Suppressor macrophage treated with lipopolysaccharide for 1 hour (primary cell): ENCODE results near the gene SH2B3.
"Not testable (repeated sequence)": the region's sequence is repeated elsewhere in the genome, so short reads cannot be mapped to it uniquely, and the experiment has no call there.

Experiments used
- DNase-seq, 3 donors: peaks; one replicate each; pipeline ENCODE4 v3.0.0-alpha.2; 2020 to 2022

SH2B3 gene

GRCh38 chr12:111405859-111406473 lies at the start of gene SH2B3:
SH2B3 (plus strand) TSS chr12:111405923; CDS start chr12:111418146, 12,223 bp downstream.
- peak in 1 of 3 donors; percentile 24 for DNase-seq

- DNase-seq = peak; percentile 69 to 79 (median 78)
Measured at GRCh38 chr12:111359231-111359913, 46.4 kb upstream of the SH2B3 start.

GRCh38 chr12:111359914-111360276 lies 45.8 kb upstream of the SH2B3 start:
- no peak for DNase-seq

- no peak for DNase-seq
Measured at GRCh38 chr12:111360325-111360930, 45.3 kb upstream of the SH2B3 start.

DNA sequence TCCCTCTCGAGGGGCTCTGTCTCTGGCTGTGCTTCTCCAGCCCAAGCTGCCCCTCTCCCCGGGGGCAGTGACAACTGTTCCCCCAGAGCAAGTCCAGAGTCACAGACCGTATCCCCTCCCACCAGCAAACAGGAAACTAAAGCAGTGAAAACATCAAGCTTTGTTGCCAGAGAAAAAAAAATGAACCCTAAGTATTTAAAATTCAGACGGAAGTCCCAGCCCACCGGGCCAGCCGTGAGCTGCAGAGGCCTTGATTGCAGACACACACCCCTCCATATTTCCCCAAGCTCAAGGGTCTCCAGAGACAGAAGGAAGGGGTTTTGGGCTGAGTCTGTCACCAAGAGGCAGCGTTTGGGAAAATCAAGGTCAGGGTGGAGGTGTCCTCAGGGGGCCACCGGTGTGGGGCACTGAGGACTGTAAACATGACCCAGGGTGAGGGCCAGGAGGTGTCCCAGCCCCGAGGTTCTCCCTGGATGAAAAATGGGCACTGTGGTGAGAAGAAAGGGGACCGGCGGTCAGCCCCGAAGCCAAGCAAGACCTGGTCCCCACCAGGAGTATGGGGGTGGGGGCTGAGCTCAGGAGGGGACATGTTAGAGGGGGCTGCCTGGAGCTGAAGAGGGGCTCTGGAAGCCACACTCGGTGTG lies 44.5 kb upstream of the SH2B3 start:
- DNase-seq = no peak

- DNase-seq = no peak
Measured at GRCh38 chr12:111361717-111362576, 43.8 kb upstream of the SH2B3 start.

DNA sequence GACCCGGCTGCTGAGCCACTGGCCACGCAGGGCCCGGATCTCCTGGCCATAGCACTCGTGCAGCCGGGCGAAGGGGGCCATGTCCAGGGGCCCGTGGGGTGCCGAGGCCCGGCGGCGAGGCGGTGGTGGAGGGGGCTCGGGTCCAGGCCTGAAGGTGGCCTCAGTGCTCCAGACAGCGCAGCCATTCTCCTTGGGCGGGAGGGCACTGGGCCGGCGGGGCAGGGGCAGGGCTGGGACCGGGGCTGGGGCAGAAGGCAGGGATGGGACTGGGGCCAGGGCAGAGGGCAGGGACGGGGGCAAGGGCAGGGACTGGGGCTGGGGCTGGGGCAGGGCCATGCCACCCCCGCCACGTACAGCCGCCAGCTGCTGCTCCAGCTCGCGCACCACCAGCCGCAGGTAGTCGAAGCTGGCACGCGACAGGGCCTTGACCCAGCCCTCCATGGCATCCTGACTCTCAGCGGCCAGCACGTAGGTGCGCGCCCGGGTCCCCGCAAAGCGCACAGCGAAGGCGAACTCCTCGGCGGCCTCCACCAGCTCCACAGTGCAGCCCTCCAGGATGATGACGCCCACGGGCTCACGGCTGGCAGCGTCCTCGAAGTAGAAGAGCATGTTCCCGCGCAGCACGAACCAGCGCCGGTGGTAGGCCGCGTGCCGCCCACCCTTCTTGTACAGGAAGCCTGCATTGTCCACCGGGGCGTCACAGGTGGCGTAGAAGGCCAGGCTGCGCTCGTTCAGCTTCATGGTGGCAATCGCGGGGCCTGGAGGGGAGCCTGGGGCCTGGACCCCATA lies 42.8 kb upstream of the SH2B3 start:
- no peak for DNase-seq

DNA sequence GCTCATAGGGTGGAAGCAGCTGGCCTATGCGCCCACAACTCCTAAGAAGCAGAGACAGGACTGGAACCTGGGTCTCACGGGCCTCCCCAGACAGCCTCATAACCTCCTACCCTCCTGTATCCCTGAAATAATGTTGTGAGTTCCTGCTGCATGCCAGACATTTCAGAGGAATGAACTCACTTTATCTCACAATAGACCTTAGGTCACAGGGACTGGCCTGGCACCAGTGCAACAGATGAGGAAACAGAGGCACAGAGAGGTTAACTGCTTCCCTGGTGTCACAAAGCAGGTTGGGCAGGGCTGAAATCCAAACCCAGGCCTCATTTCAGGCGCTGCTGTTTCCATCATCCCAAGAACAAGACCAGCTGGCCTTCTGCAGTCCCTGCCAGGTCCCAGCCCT lies 42.1 kb upstream of the SH2B3 start:
- DNase-seq = no peak

DNA sequence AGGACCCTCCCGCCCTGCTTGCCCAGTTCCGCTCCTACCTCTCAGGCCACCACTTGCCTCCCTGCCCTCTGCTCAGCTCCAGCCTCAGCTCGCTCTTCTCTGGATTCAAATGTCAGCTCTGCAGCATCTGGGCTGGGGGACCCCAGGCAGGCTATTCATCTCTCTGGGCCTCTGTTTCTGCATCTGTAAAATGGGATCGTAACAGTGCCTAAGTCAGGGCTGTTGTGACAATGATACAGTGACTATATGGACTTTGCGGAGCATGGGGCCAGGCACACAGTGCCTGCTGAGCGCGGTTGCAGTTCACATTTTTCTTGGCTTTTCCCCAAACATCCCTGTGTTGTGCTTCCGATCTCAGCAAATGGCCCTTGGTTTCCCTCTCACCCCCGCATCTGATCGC lies 39.6 kb upstream of the SH2B3 start:
- DNase-seq = no peak

GRCh38 chr12:111366583-111366982 lies 39.1 kb upstream of the SH2B3 start:
- no peak for DNase-seq

DNA sequence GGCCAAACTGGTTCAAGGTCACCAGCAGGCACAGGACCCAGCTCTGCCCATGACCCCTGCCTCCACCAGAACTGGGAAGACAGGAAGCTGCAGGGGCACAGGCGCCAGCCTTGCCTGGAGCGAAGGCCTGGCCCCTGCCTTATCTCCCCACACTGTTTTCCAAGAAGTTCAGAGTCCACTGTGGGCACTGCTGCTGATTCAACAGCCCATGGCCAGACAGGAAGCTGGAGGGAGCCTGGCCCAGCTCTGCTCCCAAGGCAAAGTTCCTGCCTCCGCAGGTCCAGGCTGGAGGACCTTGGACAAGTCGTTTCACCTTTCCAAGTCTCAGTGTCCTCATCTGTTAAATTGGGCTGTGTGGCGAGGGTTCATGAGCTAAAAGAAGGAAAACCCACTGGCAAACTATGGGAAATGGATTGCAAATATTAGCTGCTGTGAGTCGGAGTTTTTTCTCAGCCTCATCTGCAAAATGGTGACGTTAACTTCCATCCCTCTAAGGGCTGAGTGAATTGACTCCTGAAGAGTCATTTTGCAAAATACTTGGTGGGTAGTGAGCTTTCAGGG lies 38.0 kb upstream of the SH2B3 start:
- peak; percentile 40 to 45 (median 42) for DNase-seq

GRCh38 chr12:111368291-111368787 lies 37.4 kb upstream of the SH2B3 start:
- DNase-seq = peak in 2 of 3 donors; percentile 37 to 39

- DNase-seq = peak; percentile 95 to 98 (median 98)
Measured at GRCh38 chr12:111368788-111369495, 36.8 kb upstream of the SH2B3 start, which contains the start of gene PHETA1. PHETA1 (minus strand) TSS chr12:111369095; CDS start chr12:111363427, 5,668 bp downstream.

DNA sequence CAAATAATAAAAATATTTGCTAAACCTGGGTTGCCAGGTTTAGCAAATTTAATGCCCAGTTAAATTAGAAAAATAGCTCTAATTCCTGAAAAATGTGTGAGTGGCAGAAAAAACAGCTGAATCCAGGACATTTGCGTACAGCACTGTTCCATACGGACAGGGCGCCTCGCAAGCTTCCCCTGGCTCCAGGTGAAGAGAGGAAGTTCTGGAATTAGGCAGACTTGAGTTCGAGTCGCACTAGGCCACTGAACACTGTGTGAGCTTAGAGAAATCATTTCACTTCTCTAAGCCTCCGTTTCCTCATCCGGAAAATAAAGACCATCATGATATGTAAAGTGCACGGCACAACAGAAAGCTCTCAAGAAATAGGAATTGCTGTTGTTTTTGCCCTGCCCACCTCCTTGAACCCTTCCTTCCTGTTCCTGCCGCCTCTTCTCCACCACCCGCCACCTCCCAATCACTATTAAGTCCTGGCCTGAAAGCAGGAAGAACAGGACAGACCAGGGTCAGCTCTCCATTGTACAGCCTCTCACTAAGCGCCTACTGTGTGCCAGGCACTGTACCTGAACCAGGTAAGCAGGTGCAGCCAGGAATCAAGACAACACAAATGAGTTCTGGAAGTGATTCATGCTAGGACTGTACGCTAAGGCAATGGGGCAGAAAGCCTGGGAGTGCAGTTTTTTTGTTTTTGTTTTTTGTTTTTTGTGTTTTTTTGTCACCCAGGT lies 36.1 kb upstream of the SH2B3 start:
- peak; percentile 35 to 55 (median 44) for DNase-seq

GRCh38 chr12:111373231-111373630 lies 32.5 kb upstream of the SH2B3 start:
- DNase-seq = not testable (repeated sequence)

- DNase-seq = no peak
Measured at GRCh38 chr12:111377440-111377839, 28.3 kb upstream of the SH2B3 start.

DNA sequence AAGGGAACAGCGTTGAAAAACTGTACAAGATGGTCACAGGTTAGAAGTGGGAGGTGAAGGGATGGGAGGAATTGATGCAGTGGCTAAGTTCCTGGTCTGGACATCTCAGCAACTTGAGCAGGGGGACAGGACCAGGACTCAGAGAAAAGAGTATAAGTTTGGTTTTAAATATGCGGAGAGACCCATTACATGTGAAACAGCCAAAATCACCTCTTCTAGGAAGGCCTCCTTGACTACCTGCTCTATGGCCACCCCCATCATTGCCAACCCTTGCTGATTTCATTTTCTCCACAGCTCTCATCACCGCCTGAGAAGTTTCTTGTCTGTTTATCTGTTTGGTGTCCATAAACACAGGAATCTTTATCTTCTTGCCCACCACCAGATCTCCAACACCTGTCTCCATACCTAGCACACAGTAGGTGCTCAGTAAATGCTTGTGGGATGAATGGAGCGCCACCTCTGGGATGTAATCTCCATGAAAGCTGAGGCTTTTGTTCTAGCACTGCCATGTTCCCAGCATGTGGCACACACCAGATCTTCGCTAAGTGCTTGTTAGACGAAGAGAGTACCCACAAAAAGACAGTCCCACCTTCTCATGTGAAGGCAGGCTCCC lies 25.7 kb upstream of the SH2B3 start:
- no peak for DNase-seq

DNA sequence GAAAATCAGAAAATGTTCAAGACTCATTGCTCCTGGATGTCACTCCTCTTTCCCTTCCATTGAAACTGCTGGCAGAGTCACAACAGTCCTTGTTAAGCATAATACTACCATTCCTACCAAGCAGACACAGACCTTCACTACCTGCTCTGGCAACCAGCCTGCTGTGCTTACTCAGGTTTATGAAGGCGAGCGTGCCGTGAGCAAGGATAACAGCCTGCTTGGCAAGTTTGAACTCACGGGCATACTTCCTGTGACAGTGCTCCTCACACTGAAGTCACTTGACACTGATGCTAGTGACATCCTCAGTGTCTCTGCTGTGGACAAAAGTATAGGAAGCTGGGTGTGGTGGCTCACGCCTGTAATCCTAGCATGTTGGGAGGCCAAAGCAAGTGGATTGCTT lies 21.1 kb upstream of the SH2B3 start:
- no peak for DNase-seq

DNA sequence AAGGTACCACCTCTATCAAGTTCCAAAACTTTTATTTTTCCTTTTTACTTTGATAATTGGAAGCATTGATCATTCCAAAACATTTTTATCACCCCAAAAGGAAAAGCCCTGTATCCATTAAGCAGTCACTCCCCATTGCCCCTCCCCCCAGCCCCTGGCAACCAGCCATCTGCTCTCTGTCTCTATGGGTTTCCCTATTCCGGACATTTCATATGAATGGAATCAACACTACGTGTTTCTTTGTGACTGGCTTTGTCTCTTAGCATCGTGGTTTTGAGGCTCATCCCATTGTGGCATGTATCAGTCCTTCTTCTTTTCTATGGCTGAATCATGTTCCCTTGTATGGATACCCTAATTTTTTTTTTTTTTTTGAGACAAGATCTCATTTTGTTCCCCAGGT lies 18.8 kb upstream of the SH2B3 start:
- peak in 1 of 3 donors; percentile 34 for DNase-seq
